Lower leg skin (tissue), 4 donors: ENCODE measurements around the gene KIR3DL3. TPM values are rescaled to one million over a fixed set of nuclear protein-coding genes. Genes with fewer than 3 reads are reported as not detected.
"Not testable (repeated sequence)": the region's sequence is repeated elsewhere in the genome, so short reads cannot be mapped to it uniquely, and the experiment has no call there.

Experiments used
- DNase-seq, 2 donors: peaks; one replicate each; pipeline ENCODE4 v3.0.0-alpha.2; 2019; ENCODE audit warnings: low spot score in 2 of 2
- H3K4me3 ChIP-seq: fragments of 200-600 bp; sonication (generic); 2 replicates; pipeline ENCODE4 v1.5.1; 2017; ENCODE audit warnings: mild to moderate bottlenecking, low read depth; ENCODE audit not compliant: poor library complexity, severe bottlenecking
- POLR2A ChIP-seq, 2 donors: fragments of 450-650 bp; IDR thresholded peaks; one replicate each; pipeline ENCODE4 v1.6.1; 2016 to 2017; ENCODE audit warnings: antibody characterized with exemption in 2 of 2, mild to moderate bottlenecking in 1 of 2, moderate library complexity in 1 of 2
- WGBS, 2 donors: methylation state at CpG; one replicate each; pipeline ENCODE4 v1.1.5; 2018; 5-methylcytosine and 5-hydroxymethylcytosine counted together
- intact Hi-C: fragments of 100-400 bp; cut with DNase I; formaldehyde crosslinking; loops from one replicate; pipeline ENCODE4 v1.15.0; 2023; ENCODE audit warnings: low total_unique reads
- total RNA-seq, 4 donors: library from RNA; depleted of rRNA; stranded (reverse); fragments of >200 nt; gene quantifications; one replicate each; pipeline ENCODE4 v1.1.0, GENCODE V29; 2016
- TF ChIP-seq, protein P1 (sequence below), 3 donors: fragments of 450-650 bp; IDR thresholded peaks; one replicate each; pipeline ENCODE4 v1.5.1; 2016; ENCODE audit warnings: antibody characterized with exemption in 3 of 3, mild to moderate bottlenecking in 3 of 3, moderate library complexity in 2 of 3

The KIR3DL3 gene
- total RNA-seq, result not detected

GRCh38 chr19:54724142-54724541 is at the start of gene KIR3DL3:
TSS of gene KIR3DL3 (plus strand) at chr19:54724442. CDS start at chr19:54724497, 55 bp downstream.
- H3K4me3 ChIP-seq, result no peak within 1 kb of the TSS
- no peak for DNase-seq
- TF ChIP-seq POLR2A (IDR thresholded peaks at IDR 0.05), result no peak
- TF ChIP-seq, protein P1, sequence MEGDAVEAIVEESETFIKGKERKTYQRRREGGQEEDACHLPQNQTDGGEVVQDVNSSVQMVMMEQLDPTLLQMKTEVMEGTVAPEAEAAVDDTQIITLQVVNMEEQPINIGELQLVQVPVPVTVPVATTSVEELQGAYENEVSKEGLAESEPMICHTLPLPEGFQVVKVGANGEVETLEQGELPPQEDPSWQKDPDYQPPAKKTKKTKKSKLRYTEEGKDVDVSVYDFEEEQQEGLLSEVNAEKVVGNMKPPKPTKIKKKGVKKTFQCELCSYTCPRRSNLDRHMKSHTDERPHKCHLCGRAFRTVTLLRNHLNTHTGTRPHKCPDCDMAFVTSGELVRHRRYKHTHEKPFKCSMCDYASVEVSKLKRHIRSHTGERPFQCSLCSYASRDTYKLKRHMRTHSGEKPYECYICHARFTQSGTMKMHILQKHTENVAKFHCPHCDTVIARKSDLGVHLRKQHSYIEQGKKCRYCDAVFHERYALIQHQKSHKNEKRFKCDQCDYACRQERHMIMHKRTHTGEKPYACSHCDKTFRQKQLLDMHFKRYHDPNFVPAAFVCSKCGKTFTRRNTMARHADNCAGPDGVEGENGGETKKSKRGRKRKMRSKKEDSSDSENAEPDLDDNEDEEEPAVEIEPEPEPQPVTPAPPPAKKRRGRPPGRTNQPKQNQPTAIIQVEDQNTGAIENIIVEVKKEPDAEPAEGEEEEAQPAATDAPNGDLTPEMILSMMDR (IDR thresholded peaks at IDR 0.05), result no peak
- intact Hi-C loops, result no loop called here
- WGBS, 2 donors, result 85 to 87% methylated on average over 9 of the region's 9 CpGs

- DNase-seq, H3K4me3 ChIP-seq, intact Hi-C loops: not testable (repeated sequence)
- 22 to 30% methylated on average over 10 of the region's 10 CpGs for WGBS, 2 donors
Measured at GRCh38 chr19:54676210-54676834, 47.9 kb upstream of the KIR3DL3 start.

DNA sequence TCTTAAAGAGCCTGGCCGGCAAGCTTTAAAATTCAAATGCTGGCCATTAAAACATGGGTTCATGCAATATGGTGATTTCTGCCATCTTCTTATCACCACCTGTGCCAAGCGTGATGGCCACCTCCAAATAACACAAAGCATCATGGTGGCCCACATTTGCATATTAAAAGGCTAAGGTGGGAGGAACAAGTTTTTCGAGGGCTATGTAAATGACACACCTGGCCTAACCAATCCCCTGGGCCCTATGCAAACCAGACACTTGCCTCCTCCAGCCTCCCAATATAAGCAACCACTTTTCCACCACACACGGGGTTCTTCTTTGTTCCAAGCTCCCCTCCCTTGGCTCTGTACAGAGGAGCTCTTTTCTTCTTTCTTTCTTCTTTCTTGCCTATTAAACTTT is 47.0 kb upstream of the KIR3DL3 start:
- TF ChIP-seq, protein P1 (IDR thresholded peaks at IDR 0.05), result no peak
- no peak for TF ChIP-seq POLR2A (IDR thresholded peaks at IDR 0.05)
- DNase-seq, result no peak
- intact Hi-C loops, result no loop called here
- 44 to 56% methylated on average over 4 of the region's 4 CpGs for WGBS, 2 donors
- H3K4me3 ChIP-seq, result no peak overlapping the region

DNA sequence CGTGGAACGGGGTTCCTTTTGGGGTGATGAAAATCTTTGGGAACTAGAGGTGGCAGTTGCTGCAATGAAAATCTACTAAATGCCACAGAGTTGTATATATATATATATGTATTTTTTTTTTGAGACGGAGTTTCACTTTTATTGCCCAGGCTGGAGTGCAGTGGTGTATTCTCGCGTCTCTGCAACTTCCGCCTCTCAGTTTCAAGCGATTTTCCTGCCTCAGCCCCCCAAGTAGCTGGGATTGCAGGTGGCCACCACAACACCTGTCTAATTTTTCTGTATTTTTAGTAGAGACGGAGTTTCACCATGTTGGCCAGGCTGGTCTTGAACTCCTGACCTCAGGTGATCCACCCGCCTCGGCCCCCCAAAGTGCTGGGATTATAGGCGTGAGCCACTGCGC is 42.6 kb upstream of the KIR3DL3 start:
- intact Hi-C loops, H3K4me3 ChIP-seq, DNase-seq: not testable (repeated sequence)
- WGBS, 2 donors, result 70 to 71% methylated on average over 12 of the region's 12 CpGs

DNA sequence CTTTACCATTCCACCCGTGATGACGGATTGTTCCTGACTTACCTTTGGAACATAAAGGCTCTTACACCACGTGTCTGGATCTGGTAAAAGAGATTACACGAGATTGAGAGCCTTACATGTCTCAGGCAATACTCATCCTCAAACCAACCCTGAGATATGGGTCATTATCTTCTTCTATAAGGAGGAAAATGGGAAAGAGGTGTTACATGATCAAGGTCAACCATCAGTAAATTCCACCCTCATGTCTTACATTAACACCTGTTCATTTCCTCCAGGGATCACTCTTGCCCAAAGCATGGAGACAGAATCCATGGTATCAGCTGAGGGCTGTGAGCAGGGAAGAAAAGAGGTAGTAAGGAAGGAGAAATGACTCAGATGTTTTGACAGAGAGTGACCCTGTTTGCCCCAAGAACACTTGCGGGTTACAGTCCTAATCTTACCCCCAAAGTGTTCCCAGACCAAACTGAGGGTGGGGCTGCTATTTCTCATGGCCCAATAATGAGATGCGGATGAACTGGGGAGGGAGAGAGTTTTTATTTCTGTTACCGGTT is 41.9 kb upstream of the KIR3DL3 start:
- intact Hi-C loops, result no loop called here
- H3K4me3 ChIP-seq, result no peak overlapping the region
- TF ChIP-seq, protein P1 (IDR thresholded peaks at IDR 0.05), result no peak
- no peak for TF ChIP-seq POLR2A (IDR thresholded peaks at IDR 0.05)
- WGBS, 2 donors, result 56 to 59% methylated on average over 7 of the region's 7 CpGs
- no peak for DNase-seq

DNA sequence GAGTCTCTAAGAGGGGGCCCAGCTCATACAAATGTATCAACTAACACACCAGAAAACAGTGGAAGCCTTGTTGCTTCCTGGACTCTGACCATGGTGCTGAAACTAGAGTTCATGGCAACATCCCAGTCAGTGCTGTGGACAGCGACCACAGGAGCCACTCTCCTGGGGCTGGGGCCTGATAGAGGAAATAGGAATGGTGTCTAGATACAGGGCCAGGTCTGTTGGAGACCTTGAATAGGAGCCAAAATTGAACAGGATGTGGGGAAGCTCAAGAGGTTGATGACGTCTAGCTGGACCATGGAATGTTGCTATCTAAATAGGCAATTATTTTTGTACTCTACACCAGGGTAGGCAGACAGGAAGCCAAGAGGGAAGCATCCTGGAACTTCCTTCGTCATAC is 39.7 kb upstream of the KIR3DL3 start:
- intact Hi-C loops, result no loop called here
- no peak overlapping the region for H3K4me3 ChIP-seq
- no peak for TF ChIP-seq POLR2A (IDR thresholded peaks at IDR 0.05)
- TF ChIP-seq, protein P1 (IDR thresholded peaks at IDR 0.05), result no peak
- WGBS, 2 donors, result 24 to 29% methylated on average over 3 of the region's 3 CpGs
- no peak for DNase-seq
